Measurements from ENCODE around the gene NTNG1. TPM values are rescaled to one million over a fixed set of nuclear protein-coding genes. Genes with fewer than 3 reads are reported as not detected.

The NTNG1 gene
- total RNA-seq, 1 experiment from 2014 or later: 1.5 TPM

GRCh38 chr1:107422901-107423300, 282.1 kb downstream of the NTNG1 start:
- Histone ChIP-seq H2BK15ac (ENCODE audit: low read depth, low read length) (no peak overlapping the region), H3K27ac (ENCODE audit: insufficient read length, low read depth, low read length) (no peak overlapping the region), H3K79me2 (ENCODE audit: insufficient read depth, low read length) (no peaks in the 10 kb centered on the region), H3K23me2 (ENCODE audit: insufficient read length, low read depth, low read length, poor library complexity, severe bottlenecking) (no peaks in the 10 kb centered on the region), H2BK5ac (ENCODE audit: insufficient read length, low read length) (no peak overlapping the region), H2BK20ac (ENCODE audit: low read depth, low read length, poor library complexity, severe bottlenecking) (no peak overlapping the region), H4K20me1 (ENCODE audit: control insufficient read depth, insufficient read depth, insufficient read length) (no peaks in the 10 kb centered on the region), H2AFZ (ENCODE audit: low read length) (no peak overlapping the region), H3K4me1 (ENCODE audit: insufficient read depth, low read length) (no peaks in the 10 kb centered on the region; the same call in 1 of the 2 replicates), H3K56ac (ENCODE audit: insufficient read length, low read depth, low read length) (no peak overlapping the region), H2BK12ac (ENCODE audit: insufficient read length, low read depth, low read length) (no peak overlapping the region), H3T11ph (ENCODE audit: low read length) (no peak overlapping the region), H3K4ac (ENCODE audit: low read depth, low read length) (no peak overlapping the region), H4K5ac (ENCODE audit: insufficient read length, low read depth, low read length) (no peak overlapping the region), H4K91ac (ENCODE audit: insufficient read length, low read depth, low read length) (no peak overlapping the region), H2AK5ac (ENCODE audit: insufficient read length, low read length) (no peak overlapping the region), H3K18ac (ENCODE audit: insufficient read length, low read depth, low read length) (no peak overlapping the region), H3K9me3 (ENCODE audit: control insufficient read depth, low read depth, low read length) (no peaks in the 10 kb centered on the region), H3K27me3 (ENCODE audit: insufficient read depth, low read length) (no peaks in the 10 kb centered on the region), H3K14ac (ENCODE audit: insufficient read depth, low read length) (no peak overlapping the region), H3K4me2 (ENCODE audit: insufficient read depth, insufficient read length, low read length) (no peak overlapping the region), H3K79me1 (ENCODE audit: insufficient read depth, low read depth, low read length, poor library complexity, severe bottlenecking) (no peaks in the 10 kb centered on the region), H4K8ac (replicated peaks; ENCODE audit: insufficient read length, low read depth, low read length) (no peak overlapping the region), H2BK120ac (ENCODE audit: low read depth, low read length, poor library complexity, severe bottlenecking) (no peak overlapping the region), H3K9ac (ENCODE audit: extremely low read depth, insufficient read length, low read length) (no peak overlapping the region), H3K23ac (ENCODE audit: insufficient read length, low read depth, low read length) (no peak overlapping the region)
- Mint-ChIP-seq H3K9me3 (0 out of 5 replicates have a peak, but pooled peaks cover 0 to 2% of the 10 kb centered on the region in 2 experiments), H3K4me3 (no peak overlapping the region), H3K4me1 (peaks cover 25 to 26% of the 10 kb centered on the region in 2 experiments), H3K27me3 (ENCODE audit: low read depth) (no peaks in the 10 kb centered on the region), H3K36me3 (ENCODE audit: insufficient read depth in 1 of 3, low read depth in 3 of 3) (peaks cover 0 to 5% (median 0%) of the 10 kb centered on the region in 3 experiments; a peak in 3 of 7 replicates), H3K27ac (no peak overlapping the region)
- no peak for DNase-seq
- no CpG with 5 or more reads among the region's 1 CpG for WGBS (ENCODE audit: extremely low coverage, insufficient read length, low lambda C conversion rate)
- TF ChIP-seq CTCF (conservative IDR thresholded peaks at IDR 0.05): no peak
